Brain microvascular endothelial cell (primary cell): Measurements from ENCODE around the gene CAMSAP3.
A peak's percentile ranks its signal among the peaks of the same experiment; 100 is the strongest.

Experiments used
- DNase-seq: peaks from one replicate; pipeline ENCODE4 v3.0.0-alpha.2; 2020
- H3K27ac ChIP-seq: fragments of 250-450 bp; sonication (Bioruptor Pico); 2 replicates; pipeline ENCODE4 v1.5.1; 2020; ENCODE audit warnings: mild to moderate bottlenecking, moderate library complexity
- H3K27me3 ChIP-seq: fragments of 250-450 bp; sonication (Bioruptor Pico); replicated peaks from 2 replicates; pipeline ENCODE4 v1.5.1; 2020; ENCODE audit warnings: mild to moderate bottlenecking
- H3K36me3 ChIP-seq: fragments of 250-450 bp; sonication (Bioruptor Pico); replicated peaks from 2 replicates; pipeline ENCODE4 v1.5.1; 2020; ENCODE audit warnings: mild to moderate bottlenecking
- H3K4me3 ChIP-seq: 2 replicates; pipeline ENCODE4 v1.5.1; 2011; ENCODE audit warnings: low read depth, mild to moderate bottlenecking, control low read depth, low read length, moderate library complexity
- in situ Hi-C: cut with HindIII; loops from 2 replicates; pipeline ENCODE4 v1.10.0; 2017; ENCODE audit warnings: low sequenced_read_pairs, low pct_ligation_motif_present
- TF ChIP-seq, protein P1 (sequence below): IDR thresholded peaks from 2 replicates; pipeline ENCODE4 v1.5.1; 2011; ENCODE audit warnings: low read depth, mild to moderate bottlenecking, moderate library complexity, low read length, control low read depth, inconsistent platforms; ENCODE audit errors: missing control alignments

CAMSAP3 gene

DNA sequence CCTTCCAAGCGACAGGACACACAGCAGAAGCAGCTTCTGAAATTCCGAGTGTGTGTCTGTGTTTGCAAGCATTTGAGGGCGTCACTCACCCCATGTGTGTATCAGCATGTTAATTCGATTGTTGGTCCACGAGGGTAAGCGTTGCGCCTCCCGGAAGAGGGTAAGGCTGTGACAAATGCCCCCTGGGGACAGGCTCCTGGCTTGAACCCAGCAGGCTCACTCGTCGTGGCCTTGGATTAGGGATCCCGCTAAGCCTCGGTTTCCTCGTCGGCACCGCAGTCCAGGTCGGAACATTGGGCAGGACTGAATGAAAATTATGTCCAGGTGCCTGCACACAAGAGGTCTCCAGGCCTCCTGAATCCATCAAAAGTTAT lies 40.6 kb downstream of the CAMSAP3 start:
- no peaks in the 10 kb centered on the region for H3K36me3 ChIP-seq
- H3K27ac ChIP-seq: no peak overlapping the region
- H3K4me3 ChIP-seq: no peak overlapping the region
- no peaks in the 10 kb centered on the region for H3K27me3 ChIP-seq
- TF ChIP-seq, protein P1, sequence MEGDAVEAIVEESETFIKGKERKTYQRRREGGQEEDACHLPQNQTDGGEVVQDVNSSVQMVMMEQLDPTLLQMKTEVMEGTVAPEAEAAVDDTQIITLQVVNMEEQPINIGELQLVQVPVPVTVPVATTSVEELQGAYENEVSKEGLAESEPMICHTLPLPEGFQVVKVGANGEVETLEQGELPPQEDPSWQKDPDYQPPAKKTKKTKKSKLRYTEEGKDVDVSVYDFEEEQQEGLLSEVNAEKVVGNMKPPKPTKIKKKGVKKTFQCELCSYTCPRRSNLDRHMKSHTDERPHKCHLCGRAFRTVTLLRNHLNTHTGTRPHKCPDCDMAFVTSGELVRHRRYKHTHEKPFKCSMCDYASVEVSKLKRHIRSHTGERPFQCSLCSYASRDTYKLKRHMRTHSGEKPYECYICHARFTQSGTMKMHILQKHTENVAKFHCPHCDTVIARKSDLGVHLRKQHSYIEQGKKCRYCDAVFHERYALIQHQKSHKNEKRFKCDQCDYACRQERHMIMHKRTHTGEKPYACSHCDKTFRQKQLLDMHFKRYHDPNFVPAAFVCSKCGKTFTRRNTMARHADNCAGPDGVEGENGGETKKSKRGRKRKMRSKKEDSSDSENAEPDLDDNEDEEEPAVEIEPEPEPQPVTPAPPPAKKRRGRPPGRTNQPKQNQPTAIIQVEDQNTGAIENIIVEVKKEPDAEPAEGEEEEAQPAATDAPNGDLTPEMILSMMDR: no peak
- in situ Hi-C loops: no loop called here
- no peak for DNase-seq

DNA sequence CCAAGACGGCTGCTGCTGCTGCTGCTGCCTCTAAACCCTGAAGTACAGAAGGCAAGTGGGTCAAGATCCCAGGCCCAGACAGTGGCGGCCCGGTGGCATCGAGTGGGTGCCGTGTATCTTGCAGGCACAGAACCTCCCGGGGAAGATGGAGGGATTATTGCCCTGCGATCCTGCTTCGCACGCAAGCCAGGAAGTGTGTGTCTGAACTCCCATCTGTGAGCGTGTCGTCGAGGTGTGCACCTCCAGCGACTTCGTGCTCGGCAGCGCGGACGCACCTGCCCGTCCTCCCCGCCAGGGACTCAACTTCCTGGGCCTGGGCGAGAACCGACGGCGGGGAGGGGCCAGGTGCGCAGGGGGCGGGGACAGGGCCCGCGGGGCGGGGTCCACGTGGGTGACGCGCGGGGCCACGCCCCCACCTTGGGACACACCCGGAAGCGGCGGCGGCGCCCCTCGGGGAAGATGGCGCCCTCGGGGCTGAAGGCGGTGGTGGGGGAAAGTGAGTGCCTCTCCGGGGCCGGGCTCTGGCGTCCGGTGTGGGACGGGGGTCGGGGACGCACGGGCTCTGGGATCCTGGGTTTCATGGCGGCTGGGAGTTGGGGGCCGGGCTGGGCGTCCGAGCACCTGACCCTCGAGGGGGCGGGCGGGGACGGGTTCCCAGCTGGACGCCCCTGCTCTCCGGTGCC lies 41.2 kb downstream of the CAMSAP3 start, which contains the start of gene STXBP2:
Gene STXBP2 (plus strand): TSS at position 420 of the 683 bp plus-strand sequence. CDS start 40 bp downstream, at position 460.
- Histone ChIP-seq H3K27me3 (no peaks in the 10 kb centered on the region), H3K36me3 (no peaks in the 10 kb centered on the region), H3K27ac (no peak within 1 kb of the TSS), H3K4me3 (peak within 1 kb of the TSS; percentile 42)
- in situ Hi-C loops: no loop called here
- no peak for DNase-seq
- TF ChIP-seq, protein P1: no peak

DNA sequence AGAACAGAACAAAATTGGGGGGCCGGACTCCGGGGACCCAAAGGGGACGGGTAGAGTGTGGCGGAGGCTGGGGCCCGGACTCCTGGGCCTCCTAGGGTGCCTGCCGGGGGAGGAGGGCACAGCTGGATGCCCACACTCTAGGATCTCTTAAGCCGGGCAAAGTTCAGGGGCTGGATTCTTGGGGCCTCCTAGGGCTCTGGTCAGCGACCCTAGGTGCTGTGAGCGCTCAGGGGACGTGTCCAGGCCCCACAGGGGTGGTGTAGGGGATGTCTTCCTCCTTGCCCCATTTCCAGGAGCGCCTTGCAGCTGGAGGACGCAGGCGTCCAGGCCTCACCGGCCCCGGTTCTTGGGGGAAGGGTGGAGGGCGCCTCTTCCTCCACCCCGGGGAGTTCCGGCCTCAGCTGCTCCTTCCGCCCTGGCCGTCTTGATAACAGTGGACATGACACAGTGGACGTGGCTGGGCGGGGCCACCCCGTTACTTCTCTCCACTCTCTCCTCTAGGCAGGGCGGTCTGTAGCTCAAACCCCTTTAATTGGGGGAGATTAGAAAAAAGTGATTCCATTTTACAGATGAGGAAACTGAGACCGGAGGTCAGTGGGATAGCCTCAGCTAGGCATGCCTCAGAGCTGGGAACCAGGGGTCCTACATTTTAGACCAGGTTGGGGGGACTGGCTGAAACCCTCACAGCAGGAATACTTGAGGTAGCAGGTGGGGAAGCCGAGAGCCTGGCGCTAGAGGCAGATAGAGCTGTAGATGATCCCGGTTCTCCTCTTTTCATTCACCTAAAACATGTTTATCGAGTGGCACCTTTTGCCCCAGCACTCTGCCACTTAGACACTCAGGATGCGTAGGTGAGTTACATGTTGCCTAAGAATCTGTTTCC lies 42.0 kb downstream of the CAMSAP3 start:
- Histone ChIP-seq H3K27me3 (no peaks in the 10 kb centered on the region), H3K4me3 (peak overlapping the region; percentile 42), H3K36me3 (no peaks in the 10 kb centered on the region), H3K27ac (no peak overlapping the region)
- in situ Hi-C loops: no loop called here
- TF ChIP-seq, protein P1: no peak
- no peak for DNase-seq

DNA sequence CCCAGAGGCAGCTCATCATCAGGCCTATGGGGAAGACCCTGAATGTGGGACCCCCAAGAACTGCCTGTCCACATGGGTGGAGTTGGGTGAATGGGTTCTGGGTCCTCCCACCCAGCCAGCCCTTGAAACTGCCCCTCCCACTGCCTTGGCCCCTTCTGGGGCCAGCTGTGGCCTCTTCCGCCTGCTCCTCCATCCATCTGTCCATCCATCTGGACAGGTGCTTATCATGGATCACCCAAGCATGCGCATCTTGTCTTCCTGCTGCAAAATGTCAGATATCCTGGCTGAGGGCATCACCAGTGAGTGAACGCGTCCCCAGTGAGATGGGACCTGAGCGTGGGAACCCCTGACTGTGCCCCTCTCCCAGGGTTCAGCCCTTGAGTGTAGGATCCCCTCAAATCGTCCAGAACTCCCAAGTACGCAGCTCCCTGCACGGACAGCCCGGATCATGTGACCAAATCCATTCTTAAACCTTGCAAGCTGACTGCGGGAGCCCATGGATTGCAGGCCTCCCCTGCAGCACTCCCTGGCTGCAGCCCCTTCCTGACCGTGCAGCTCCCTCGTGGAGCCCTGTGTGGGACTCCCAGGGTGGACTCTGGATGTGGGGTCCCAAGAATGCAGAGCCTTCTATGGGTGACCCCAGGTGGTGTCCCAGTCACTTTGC lies 43.3 kb downstream of the CAMSAP3 start:
- Histone ChIP-seq H3K27ac (no peak overlapping the region), H3K36me3 (no peaks in the 10 kb centered on the region), H3K4me3 (no peak overlapping the region), H3K27me3 (no peaks in the 10 kb centered on the region)
- in situ Hi-C loops: no loop called here
- DNase-seq: no peak
- TF ChIP-seq, protein P1: no peak

DNA sequence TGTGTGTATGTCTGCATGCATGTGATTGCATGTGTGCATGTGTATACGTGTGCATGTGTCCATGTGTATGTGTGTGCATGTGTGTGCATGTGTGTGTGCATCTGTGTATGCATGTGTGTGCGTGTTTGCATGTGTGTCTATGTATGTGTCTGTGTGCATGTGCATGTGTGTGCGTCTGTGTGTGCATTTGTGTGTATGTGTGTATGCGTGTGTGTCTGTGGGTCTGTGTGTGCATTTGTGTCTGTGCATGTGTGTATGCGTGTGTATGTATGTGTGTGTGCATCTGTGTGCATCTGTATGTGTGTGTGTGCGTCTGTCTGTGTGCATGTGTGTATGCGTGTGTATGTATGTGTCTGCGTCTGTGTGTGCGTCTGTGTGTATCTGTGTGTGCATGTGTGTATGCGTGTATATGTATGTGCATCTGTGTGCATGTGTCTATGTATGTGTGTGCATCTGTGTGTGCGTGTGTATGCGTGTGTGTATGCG lies 44.2 kb downstream of the CAMSAP3 start:
- no peak overlapping the region for H3K27ac ChIP-seq
- H3K4me3 ChIP-seq: no peak overlapping the region
- TF ChIP-seq, protein P1: no peak
- no peaks in the 10 kb centered on the region for H3K36me3 ChIP-seq
- H3K27me3 ChIP-seq: no peaks in the 10 kb centered on the region
- DNase-seq: no peak
- in situ Hi-C loops: no loop called here
